Measurements from ENCODE around the gene AMPD2. TPM values are rescaled to one million over a fixed set of nuclear protein-coding genes. Genes with fewer than 3 reads are reported as not detected.

Gene AMPD2
- total RNA-seq, 4 donors from 2014 or later: 48.3 to 158 (median 110) TPM

DNA sequence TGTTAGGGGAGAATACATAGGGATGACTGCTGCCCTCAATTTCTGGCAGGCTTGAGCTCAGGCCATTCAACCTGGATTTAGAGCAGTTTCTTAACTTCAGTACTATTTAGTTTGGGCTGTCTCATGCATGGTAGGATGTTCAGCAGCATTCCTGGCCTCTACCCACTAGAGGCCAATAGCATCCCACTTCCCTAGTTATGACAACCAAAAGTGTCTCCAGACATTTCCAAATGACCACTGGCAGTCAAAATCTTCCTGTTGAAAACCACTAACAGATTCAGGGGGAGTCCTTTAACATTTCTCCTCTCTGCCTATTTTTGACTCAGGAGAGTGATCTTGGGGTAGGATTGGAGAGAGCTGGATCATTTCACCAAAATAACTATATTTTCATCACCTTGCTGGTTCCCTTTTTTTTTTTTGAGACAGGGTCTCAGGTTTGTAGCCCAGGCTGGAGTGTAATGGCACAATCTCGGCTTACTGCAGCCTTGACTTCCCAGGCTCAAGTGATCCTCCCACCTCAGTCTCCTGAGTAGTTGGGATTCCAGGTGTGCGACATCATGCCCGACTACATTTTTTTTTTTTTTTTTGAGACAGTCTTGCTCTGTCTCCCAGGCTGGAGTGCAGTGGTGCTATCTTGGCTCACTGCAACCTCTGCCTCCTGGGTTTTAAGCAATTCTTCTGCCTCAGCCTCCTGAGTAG is 8.9 kb upstream of the AMPD2 start:
- Histone ChIP-seq H3K4me1 (no peaks in the 10 kb centered on the region), H3K27me3 (no peaks in the 10 kb centered on the region), H3K4me3 (no peak overlapping the region), H3K36me3 (no peaks in the 10 kb centered on the region), H3K27ac (no peak overlapping the region), H3K9me3 (no peaks in the 10 kb centered on the region)
- TF ChIP-seq POLR2A (IDR thresholded peaks at IDR 0.05): no peak
- TF ChIP-seq, protein P1, sequence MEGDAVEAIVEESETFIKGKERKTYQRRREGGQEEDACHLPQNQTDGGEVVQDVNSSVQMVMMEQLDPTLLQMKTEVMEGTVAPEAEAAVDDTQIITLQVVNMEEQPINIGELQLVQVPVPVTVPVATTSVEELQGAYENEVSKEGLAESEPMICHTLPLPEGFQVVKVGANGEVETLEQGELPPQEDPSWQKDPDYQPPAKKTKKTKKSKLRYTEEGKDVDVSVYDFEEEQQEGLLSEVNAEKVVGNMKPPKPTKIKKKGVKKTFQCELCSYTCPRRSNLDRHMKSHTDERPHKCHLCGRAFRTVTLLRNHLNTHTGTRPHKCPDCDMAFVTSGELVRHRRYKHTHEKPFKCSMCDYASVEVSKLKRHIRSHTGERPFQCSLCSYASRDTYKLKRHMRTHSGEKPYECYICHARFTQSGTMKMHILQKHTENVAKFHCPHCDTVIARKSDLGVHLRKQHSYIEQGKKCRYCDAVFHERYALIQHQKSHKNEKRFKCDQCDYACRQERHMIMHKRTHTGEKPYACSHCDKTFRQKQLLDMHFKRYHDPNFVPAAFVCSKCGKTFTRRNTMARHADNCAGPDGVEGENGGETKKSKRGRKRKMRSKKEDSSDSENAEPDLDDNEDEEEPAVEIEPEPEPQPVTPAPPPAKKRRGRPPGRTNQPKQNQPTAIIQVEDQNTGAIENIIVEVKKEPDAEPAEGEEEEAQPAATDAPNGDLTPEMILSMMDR (IDR thresholded peaks at IDR 0.05): no peak
- DNase-seq: no peak

DNA sequence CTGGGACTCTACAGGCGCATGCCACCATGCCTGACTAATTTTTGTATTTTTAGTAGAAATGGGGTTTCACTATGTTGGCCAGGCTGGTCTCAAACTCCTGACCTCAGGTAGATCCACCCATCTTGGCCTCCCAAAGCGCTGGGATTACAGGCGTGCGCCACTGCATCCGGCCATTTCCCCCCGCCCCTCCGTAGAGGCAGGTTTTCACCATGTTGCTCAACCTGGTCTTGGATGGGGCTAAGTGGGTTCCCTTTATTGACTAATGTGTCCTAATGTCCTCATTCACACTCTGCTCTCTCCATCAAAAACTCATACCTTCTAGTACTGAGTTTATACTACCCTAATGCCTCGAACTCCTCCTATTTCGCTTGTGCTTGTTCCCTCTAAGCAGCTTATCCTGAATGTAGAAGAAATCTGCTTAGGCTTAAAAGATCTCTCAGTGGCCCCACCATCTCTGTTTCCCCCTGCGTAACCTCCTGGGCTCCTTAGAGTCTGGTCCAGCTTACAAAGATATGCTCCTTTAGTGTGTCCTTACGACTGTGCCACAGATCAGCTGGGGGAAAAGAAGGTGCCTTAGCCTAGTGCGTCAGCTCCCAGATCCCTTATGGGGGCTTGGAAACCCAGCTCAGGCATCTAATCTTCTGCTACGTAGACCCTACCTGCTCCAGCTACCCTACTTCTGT is 8.2 kb upstream of the AMPD2 start:
- TF ChIP-seq, protein P1 (IDR thresholded peaks at IDR 0.05): no peak
- TF ChIP-seq POLR2A (IDR thresholded peaks at IDR 0.05): no peak
- Histone ChIP-seq H3K36me3 (no peaks in the 10 kb centered on the region), H3K9me3 (no peaks in the 10 kb centered on the region), H3K4me3 (no peak overlapping the region), H3K27me3 (no peaks in the 10 kb centered on the region), H3K27ac (no peak overlapping the region), H3K4me1 (no peaks in the 10 kb centered on the region)
- no peak for DNase-seq

DNA sequence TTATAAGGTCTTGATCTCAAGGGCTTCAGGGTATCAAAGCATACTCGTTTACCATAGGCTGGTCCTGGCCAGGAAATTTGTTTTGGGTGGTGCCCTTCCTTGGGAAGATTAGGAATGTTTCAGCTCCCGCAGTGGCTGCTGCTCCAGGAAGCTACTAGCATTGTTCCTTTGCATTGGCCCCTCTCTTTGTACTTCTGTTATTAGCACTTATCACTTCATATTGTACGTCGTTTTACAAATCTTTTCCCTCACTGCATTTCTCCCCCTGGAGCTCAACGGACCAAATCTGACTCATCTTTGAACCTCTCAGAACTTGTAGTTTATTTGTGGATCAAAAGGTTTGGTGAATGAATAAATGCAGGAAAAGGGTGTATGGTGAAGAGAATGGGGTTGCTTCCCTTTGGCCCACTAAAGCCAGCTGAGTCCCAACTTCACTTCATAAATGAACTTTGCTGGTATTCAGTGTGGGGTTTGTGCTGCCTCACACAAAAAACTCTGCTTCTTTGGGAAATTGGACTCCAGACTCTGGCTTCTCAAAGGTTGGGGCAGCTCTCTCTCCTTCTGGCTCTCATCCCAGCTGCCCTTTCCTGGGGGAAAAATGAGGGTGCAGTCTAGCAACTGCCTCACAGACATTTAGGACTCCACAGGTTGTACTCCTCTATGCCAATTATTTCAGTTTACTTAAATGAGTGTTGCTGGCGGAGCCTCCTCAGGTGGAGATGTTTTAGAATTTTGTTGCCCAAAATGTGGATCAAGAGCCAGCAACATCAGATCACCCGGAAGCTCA is 6.1 kb upstream of the AMPD2 start:
- H3K4me1 ChIP-seq: peaks cover 0 to 9% (median 0%) of the 10 kb centered on the region in 4 donors
- H3K4me3 ChIP-seq: no peak overlapping the region
- TF ChIP-seq POLR2A (IDR thresholded peaks at IDR 0.05): no peak
- TF ChIP-seq, protein P1 (IDR thresholded peaks at IDR 0.05): no peak
- H3K27ac ChIP-seq: no peak overlapping the region
- DNase-seq: no peak
- H3K36me3 ChIP-seq: no peaks in the 10 kb centered on the region
- no peaks in the 10 kb centered on the region for H3K27me3 ChIP-seq
- H3K9me3 ChIP-seq: no peaks in the 10 kb centered on the region

DNA sequence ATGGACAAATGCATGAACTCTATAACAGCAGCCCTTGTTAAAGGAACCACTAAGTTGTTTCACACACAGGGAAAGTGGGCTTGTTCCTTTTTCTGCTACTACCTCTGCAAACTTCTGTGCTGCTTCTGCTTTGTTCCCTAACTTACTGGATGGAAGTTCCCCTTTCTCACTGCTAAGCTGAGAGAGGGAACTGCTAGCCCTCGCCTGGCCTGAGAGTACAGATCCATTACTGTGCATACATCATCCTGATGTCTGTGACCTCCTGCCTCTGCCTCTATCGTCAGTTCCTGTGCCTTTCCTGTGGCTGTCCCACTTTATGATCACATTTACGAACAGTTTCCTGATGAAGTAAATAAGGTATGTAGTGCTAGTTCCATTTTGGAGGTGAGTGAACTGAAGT is 3.8 kb upstream of the AMPD2 start:
- H3K4me1 ChIP-seq: peaks cover 0 to 21% (median 2%) of the 10 kb centered on the region in 4 donors
- TF ChIP-seq, protein P1 (IDR thresholded peaks at IDR 0.05): no peak
- no peak for TF ChIP-seq POLR2A (IDR thresholded peaks at IDR 0.05)
- no peaks in the 10 kb centered on the region for H3K36me3 ChIP-seq
- peak overlapping the region in 3 of 4 donors; percentile 23 to 46 (median 31) for H3K27ac ChIP-seq
- DNase-seq: peak in 2 of 3 donors; percentile 41 to 56
- no peaks in the 10 kb centered on the region for H3K9me3 ChIP-seq
- no peaks in the 10 kb centered on the region for H3K27me3 ChIP-seq
- H3K4me3 ChIP-seq: no peak overlapping the region

DNA sequence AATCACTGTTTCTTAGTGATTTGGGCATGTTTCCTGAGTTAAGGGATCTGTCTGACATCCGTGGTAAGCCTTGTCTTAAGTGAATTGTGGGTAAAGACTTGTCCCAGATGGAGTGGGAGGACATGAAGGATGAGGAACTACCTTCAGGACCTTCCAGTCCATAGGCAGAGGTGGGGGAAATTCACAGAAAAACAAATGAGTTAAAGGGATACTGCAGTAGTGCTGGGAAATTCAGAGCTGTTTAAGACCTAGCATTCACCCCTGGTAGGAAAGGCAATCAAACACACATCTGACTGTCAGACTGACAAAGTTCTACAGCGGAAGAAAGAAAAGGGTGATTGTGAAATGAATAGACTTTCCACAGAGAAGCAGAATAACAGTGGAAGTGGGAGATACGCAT is 3.2 kb upstream of the AMPD2 start:
- no peak for DNase-seq
- no peaks in the 10 kb centered on the region for H3K36me3 ChIP-seq
- H3K27me3 ChIP-seq: no peaks in the 10 kb centered on the region
- H3K4me3 ChIP-seq: no peak overlapping the region
- H3K9me3 ChIP-seq: no peaks in the 10 kb centered on the region
- H3K27ac ChIP-seq: peak overlapping the region in 3 of 4 donors; percentile 23 to 47 (median 46)
- H3K4me1 ChIP-seq: peaks cover 0 to 26% (median 2%) of the 10 kb centered on the region in 4 donors
- TF ChIP-seq, protein P1 (IDR thresholded peaks at IDR 0.05): no peak
- no peak for TF ChIP-seq POLR2A (IDR thresholded peaks at IDR 0.05)
